ENCODE results near the gene PEDS1.
"Not testable (repeated sequence)": the region's sequence is repeated elsewhere in the genome, so short reads cannot be mapped to it uniquely, and the experiment has no call there.

Gene PEDS1

GRCh38 chr20:50190251-50191064 is 36.9 kb upstream of the PEDS1 start, which contains the start of gene CEBPB:
TSS of gene CEBPB (plus strand) at chr20:50190830. CDS start at chr20:50191034, 204 bp downstream.
- DNase-seq: peak; percentile 90

- DNase-seq: peak; percentile 67
These were observed 36.2 kb upstream of the PEDS1 start for GRCh38 chr20:50189681-50190250.

- DNase-seq: no peak
These were observed 35.6 kb upstream of the PEDS1 start for GRCh38 chr20:50188879-50189680.

GRCh38 chr20:50188287-50188688 is 34.8 kb upstream of the PEDS1 start:
- DNase-seq: no peak

GRCh38 chr20:50187403-50188051 is 34.0 kb upstream of the PEDS1 start:
- DNase-seq: no peak

- no peak for DNase-seq
These were observed 33.5 kb upstream of the PEDS1 start for GRCh38 chr20:50186987-50187402.

GRCh38 chr20:50186151-50186885 is 32.8 kb upstream of the PEDS1 start:
- peak; percentile 95 for DNase-seq

GRCh38 chr20:50185426-50185825 is 31.9 kb upstream of the PEDS1 start:
- DNase-seq: no peak

- no peak for DNase-seq
These were observed 28.8 kb upstream of the PEDS1 start for GRCh38 chr20:50182346-50182745.

- no peak for DNase-seq
These were observed 27.8 kb upstream of the PEDS1 start for GRCh38 chr20:50181344-50181743.

- DNase-seq: not testable (repeated sequence)
These were observed 25.1 kb upstream of the PEDS1 start for GRCh38 chr20:50178672-50179071.

GRCh38 chr20:50175938-50176933 is 22.7 kb upstream of the PEDS1 start:
- no peak for DNase-seq

GRCh38 chr20:50174456-50174855 is 20.9 kb upstream of the PEDS1 start:
- DNase-seq: no peak

GRCh38 chr20:50172347-50173013 is 19.0 kb upstream of the PEDS1 start:
- no peak for DNase-seq

- no peak for DNase-seq
These were observed 17.2 kb upstream of the PEDS1 start for GRCh38 chr20:50170549-50171220.

- DNase-seq: peak; percentile 88
These were observed 15.9 kb upstream of the PEDS1 start for GRCh38 chr20:50169329-50169823.

- DNase-seq: peak; percentile 92
These were observed 12.4 kb upstream of the PEDS1 start for GRCh38 chr20:50165684-50166554.

- DNase-seq: no peak
These were observed 10.2 kb upstream of the PEDS1 start for GRCh38 chr20:50163570-50164317.

Data from CD4-positive, alpha-beta T cell treated with Interleukin-17A for 4 hours (primary cell).